HG03097 (cell line): Measurements from ENCODE around the gene MPPED2.

ENCODE experiments used
- ATAC-seq: cut with Tn5 transposase; IDR thresholded peaks from one replicate; pipeline ENCODE4 v1.9.1; 2021; ENCODE audit not compliant: unreplicated experiment, low FRiP score

MPPED2 gene

DNA sequence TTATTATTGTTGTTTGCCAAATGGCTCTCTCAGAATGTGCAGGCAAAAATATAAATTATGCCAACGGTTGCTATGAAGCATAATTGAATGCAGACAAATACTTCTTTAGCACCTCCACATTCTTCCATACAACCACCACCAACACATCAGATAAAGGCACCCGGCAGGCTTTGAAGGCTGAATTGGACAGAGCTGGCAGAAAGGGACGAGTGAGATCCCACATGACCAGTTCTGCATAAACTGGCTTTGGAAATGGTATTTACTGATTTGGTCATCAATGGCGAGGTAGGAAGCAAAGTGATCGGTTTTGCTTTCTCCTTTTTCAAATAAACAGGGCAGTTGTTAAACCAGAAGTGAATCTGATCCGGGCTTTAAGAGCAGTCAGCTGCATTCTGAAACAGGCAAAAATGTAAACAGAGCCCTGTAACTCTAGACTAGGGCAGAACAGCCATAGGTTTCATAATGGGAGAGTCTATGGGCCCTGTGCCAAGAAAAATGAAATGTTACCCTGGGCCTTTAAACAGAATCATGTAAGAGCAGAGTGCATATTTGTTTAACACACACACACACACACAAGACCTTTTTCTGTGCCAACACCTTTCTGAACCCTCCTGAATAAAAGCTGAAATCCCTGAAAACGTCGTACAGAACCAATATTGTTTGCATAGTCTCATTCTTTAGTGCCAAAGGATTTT, 97.7 kb downstream of the MPPED2 start:
- no peak for ATAC-seq

DNA sequence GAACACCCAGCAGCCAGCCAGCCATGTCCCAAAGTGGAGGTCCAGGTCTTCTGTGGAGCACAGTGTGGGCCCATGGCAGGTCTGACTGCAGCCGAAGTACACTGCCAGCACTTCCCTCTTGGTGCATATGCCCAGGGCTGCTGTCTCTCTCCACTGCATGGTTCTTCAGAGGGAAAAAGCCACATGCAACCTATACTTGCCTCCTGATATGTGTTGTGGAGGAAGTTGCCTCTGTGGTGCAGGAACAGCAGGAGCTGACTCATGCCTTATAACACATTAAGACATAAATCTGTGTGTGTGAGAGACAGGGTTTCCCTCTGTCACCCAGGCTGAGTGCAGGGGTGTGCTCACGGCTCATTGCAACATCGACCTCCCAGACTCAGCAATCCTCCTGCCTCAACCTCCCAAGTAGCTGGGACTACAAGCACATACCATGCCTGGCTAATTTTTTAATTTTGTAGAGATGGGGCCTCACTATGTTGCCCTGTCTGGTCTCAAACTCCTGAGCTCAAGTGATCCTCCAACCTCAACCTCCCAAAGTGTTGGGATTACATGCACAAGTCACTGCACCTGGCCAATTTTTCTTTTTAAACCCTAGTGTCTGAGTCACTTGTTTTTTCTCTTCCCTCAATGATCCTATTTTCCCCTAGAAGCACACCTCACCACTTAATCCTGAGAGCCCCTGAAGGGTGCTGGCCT, 98.8 kb downstream of the MPPED2 start:
- ATAC-seq, result no peak

DNA sequence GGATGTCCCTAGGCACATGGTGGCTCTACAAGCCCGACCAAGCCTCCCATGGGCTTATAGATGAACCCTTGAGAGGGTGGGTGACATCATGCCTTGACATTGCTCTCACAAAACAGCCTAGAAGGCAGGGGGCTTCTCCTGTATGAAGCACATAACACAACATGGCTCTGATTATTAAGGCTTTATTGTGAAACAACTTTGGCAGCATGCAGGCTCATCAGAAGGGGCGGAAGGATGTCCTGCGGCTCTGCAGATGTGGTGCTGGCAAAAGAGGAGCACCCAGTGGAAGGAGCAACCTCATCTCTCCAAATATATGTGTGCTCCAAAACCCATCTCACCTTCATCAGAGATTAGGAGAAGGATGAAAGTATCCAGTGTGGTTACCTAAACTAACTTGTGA, 100.4 kb downstream of the MPPED2 start:
- no peak for ATAC-seq

- ATAC-seq, result no peak
Measured at GRCh38 chr11:30485222-30485621, 100.9 kb downstream of the MPPED2 start.

- ATAC-seq, result no peak
Measured at GRCh38 chr11:30483056-30483455, 103.1 kb downstream of the MPPED2 start.

DNA sequence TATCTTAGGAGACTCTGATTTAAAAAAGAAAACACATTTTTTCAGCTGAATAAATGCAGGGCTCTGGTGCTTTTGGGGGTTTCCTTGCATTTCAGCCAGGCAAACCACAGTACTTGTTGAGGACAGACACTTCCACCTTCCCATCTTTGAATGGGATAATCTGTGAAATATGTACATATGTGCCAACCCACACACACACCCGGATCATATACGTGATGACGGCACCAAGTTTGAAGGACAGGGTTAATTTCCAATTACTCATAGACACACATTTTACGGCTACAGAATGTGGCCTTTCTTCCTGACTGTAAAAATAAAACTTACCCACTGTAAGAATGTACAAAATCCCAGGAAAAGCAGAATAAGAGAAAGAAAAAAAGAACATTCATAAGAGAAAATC, 104.4 kb downstream of the MPPED2 start:
- ATAC-seq, result no peak

GRCh38 chr11:30481330-30481729, 104.8 kb downstream of the MPPED2 start:
- ATAC-seq, result no peak

DNA sequence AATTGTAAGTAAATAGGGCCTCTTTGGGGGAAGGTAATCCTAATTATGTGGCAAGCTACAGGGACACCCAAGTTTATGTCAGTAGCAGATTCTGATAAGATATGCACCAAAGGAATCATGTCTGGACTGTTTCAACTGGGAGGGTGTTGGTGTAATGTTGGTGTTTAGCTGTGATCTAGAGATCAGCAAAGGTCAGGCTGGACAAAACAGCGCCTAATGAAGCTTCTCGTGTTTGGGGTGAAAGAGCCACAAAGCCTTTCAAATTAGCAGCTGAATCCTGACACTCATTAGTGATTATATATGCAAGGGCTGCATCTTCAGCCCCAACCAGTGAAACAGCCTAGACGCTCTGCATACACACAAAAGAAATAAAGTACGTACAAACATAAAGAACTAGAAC, 106.3 kb downstream of the MPPED2 start:
- ATAC-seq, result no peak

- no peak for ATAC-seq
Measured at GRCh38 chr11:30478923-30479322, 107.2 kb downstream of the MPPED2 start.

GRCh38 chr11:30477061-30477460, 109.1 kb downstream of the MPPED2 start:
- no peak for ATAC-seq

DNA sequence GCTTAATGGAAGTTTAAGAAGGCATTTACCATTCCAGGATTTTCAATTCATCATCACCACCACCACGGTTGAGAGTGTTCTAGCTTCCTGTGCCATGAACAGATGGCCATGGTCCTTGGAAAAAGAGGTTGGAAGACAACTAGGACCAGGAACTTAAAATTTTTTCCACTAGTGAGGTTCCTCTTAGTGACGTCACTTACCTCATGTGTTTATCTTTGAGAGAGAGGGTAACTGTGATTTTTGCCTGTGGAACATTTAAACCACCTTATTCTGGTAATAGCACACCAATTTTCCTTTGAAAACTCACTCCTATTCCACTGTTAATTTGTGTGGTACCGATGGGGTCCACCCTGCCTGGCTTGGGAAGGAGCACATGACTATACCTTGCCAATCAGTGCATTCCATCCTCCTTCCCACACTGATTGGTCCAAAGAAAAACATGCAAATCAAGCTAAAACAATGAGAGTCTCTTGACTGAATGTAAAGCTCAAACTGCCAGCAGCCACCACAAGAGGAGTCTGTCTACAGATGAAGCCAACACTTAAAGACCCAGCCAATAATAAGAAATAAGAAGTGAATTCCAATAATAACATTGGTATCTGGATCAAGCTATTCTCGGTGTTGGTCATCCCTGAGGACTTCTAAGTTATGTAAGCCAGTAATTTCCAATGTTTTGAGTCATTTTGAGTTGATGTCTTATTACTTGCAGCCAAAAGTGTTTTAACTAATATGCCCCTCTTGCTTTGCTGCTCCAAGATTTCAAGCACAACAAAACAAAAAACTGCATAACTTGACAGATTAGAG, 111.8 kb downstream of the MPPED2 start:
- ATAC-seq, result no peak

- ATAC-seq, result no peak
Measured at GRCh38 chr11:30471244-30471643, 114.9 kb downstream of the MPPED2 start.

GRCh38 chr11:30468881-30469280, 117.3 kb downstream of the MPPED2 start:
- ATAC-seq, result no peak

DNA sequence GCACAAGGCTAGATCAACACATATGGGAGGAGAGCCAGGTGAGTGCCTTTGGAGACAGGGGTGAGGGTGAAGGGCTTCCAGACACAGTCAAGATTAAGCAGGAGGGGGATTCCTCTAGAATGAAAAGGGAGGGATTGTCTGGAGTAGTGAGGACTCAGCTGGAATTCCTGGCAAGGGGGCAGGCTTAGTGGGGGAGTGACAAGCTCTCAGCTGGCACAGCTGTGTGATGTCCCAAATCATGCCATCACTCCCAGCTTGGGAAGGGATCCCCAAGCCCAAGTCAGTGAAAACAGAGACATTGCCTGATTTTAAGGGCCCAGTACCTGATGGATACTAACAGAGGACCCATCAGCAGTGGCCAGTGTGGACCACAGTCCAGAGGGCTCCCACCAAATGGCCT, 119.0 kb downstream of the MPPED2 start:
- ATAC-seq, result no peak

DNA sequence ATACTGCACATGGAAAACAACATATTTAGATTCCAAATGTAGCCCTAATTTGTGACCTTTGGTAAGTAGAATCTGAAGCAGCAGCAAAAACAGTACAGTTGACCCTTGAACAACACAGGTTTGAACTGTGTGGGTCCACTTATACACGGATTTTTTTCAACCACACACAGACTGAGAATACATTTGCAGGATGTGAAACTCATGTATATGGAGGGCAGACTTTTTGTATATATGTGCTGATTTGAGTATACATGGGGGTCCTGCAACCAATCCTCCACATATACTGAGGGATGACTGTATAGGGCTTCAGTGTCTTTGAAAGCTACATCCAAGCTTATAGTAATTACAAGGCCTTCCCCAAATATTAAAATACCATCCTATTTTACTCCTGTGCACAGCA, 120.5 kb downstream of the MPPED2 start:
- no peak for ATAC-seq

DNA sequence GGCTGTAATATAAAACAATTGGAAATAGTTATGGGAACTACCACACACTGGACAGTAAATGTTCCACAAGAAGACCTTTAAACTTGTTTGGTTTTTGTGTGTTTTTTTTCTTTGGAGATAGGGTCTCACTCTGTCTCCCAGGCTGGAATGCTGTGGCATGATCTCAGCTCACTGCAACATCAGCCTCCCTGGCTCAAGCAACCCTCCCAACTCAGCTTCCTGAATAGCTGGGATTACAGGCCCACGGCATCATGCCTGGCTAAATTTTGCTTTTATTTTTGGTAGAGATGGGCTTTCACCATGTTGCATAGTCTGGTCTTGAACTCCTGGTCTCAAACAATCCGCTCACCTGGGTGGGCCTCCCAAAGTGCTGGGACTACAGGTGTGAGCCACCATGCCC, 121.0 kb downstream of the MPPED2 start:
- ATAC-seq, result no peak

- no peak for ATAC-seq
Measured at GRCh38 chr11:30463266-30463665, 122.9 kb downstream of the MPPED2 start.

GRCh38 chr11:30462421-30462820, 123.7 kb downstream of the MPPED2 start:
- ATAC-seq, result no peak

DNA sequence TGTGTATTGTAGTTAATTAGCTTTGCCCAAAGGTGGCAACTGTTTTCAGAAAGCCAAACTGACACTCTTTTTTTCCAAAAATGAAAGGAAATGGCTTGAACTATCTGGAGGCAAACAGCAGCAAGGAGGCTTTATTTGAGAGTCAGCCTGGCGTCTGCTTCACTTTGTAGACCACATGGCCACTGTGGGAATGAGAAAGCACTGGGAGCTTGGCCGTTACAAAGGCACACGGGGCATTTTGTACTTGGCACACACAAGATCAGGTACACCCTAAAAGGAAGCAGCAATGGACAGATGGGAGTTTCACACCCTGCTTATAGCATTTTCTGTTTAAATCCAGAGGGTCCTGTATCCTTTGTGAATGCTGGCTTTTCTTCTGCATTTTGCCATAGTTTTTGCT, 126.3 kb downstream of the MPPED2 start:
- ATAC-seq, result no peak

DNA sequence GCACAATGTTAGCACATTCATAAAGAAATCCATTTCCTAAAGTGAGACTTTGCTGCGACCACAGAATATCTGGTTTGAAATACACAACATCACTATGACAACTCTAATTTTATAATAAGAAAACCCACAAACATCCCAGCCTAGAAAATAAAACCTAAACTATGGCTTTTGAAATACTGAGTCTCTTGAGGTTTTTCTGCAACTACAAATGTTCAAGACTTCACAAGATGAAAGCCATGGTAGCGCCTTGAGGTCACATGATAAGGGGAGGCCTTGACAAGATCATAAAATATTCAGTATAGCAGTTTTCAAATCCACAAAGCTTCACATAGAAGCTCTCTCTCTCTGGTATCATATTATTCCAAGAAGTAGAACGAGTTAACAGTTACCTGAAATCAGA, 126.8 kb downstream of the MPPED2 start:
- no peak for ATAC-seq

GRCh38 chr11:30458541-30458940, 127.6 kb downstream of the MPPED2 start:
- ATAC-seq, result no peak

DNA sequence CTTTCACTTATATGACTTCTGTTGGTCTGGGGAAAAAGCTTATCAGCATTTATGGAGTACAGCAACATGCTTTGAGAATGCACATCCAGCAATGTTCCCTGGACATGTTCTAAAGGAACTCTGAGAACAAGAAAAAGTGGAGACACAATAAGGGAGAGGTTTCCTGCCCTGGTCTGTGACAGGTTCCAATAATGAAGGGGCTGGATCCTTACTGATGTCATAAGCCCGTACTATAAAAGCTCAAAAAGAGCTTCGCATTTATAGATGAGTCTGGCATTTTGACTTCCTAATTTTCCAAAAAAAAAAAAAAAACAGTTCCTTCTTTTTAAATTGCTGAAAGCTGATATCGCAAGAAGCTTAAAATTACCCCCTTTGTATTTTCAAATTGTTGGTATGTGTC, 129.1 kb downstream of the MPPED2 start:
- ATAC-seq, result no peak
